Natural killer cell (primary cell): ENCODE data around the gene ATP6V1G2. TPM values are rescaled to one million over a fixed set of nuclear protein-coding genes. Genes with fewer than 3 reads are reported as not detected.

Source experiments
- ATAC-seq, 3 donors: fragments of 150-1000 bp in 2 of 3; fragments of 200-7000 bp in 1 of 3; cut with Tn5 transposase; 1 replicate in 1 of 3; 2 replicates in 2 of 3; pipeline ENCODE4 v1.10.0; 2021; ENCODE audit warnings: mild to moderate bottlenecking in 2 of 3, moderate library complexity in 2 of 3
- DNase-seq, 2 donors: peaks; one replicate each; pipeline versions ENCODE4 v3.0.0 to v3.0.0-alpha.2; 2013 to 2021; ENCODE audit warnings: mixed read lengths in 1 of 2
- H3K27ac ChIP-seq: one replicate; pipeline ENCODE4 v1.5.1; 2013; ENCODE audit warnings: mild to moderate bottlenecking, low read length
- H3K27me3 ChIP-seq: one replicate; pipeline ENCODE4 v1.6.1; 2013; ENCODE audit warnings: low read length; ENCODE audit not compliant: control insufficient read depth, insufficient read depth
- H3K36me3 ChIP-seq: one replicate; pipeline ENCODE4 v1.6.1; 2013; ENCODE audit warnings: low read length; ENCODE audit not compliant: control insufficient read depth, insufficient read depth
- H3K4me1 ChIP-seq: one replicate; pipeline ENCODE4 v1.6.1; 2013; ENCODE audit warnings: low read length; ENCODE audit not compliant: control insufficient read depth, insufficient read depth
- H3K4me3 ChIP-seq: one replicate; pipeline ENCODE4 v1.5.1; 2013; ENCODE audit warnings: low read length
- H3K9me3 ChIP-seq: one replicate; pipeline ENCODE4 v1.6.1; 2013; ENCODE audit warnings: low read length; ENCODE audit not compliant: control insufficient read depth, insufficient read depth
- H3K27ac Mint-ChIP-seq, 2 donors: one replicate each; pipeline ENCODE4 v1.8.0; 2022; ENCODE audit warnings: mild to moderate bottlenecking in 2 of 2, mixed read lengths in 2 of 2, moderate library complexity in 1 of 2
- H3K27me3 Mint-ChIP-seq, 2 donors: one replicate each; pipeline ENCODE4 v1.8.0; 2022; ENCODE audit warnings: low read depth in 2 of 2, mixed read lengths in 2 of 2
- H3K36me3 Mint-ChIP-seq: one replicate; pipeline ENCODE4 v1.8.0; 2022; ENCODE audit warnings: mixed read lengths
- H3K4me1 Mint-ChIP-seq, 2 donors: one replicate each; pipeline ENCODE4 v1.8.0; 2022; ENCODE audit warnings: mixed read lengths in 2 of 2
- H3K4me3 Mint-ChIP-seq: one replicate; pipeline ENCODE4 v1.8.0; 2022; ENCODE audit warnings: mild to moderate bottlenecking, moderate library complexity, mixed read lengths
- H3K9me3 Mint-ChIP-seq, 2 donors: one replicate each; pipeline ENCODE4 v1.8.0; 2022; ENCODE audit warnings: mixed read lengths in 2 of 2
- WGBS: methylation state at CpG from one replicate; pipeline ENCODE4 v1.1.7; 2013; ENCODE audit warnings: missing lambda C conversion rate; ENCODE audit not compliant: insufficient coverage; 5-methylcytosine and 5-hydroxymethylcytosine counted together
- intact Hi-C: fragments of 100-400 bp; cut with micrococcal nuclease; formaldehyde crosslinking; loops from one replicate; pipeline ENCODE4 v1.14.2; 2022
- total RNA-seq, 4 donors: library from RNA; stranded (reverse); fragments of 120-200 nt in 1 of 4; gene quantifications; one replicate each; pipeline versions ENCODE4 v1.2.3 to v1.2.4, GENCODE V29; 2013 to 2022
- TF ChIP-seq, protein P1 (sequence below): fragments of 200-600 bp; IDR thresholded peaks from one replicate; pipeline ENCODE4 v1.8.0; 2022; ENCODE audit warnings: antibody characterized with exemption

The ATP6V1G2 gene
- total RNA-seq, 3 donors from 2014 or later (not counting 1 experiment from before 2014, with no cell fraction given) = 1.0 to 2.5 (median 2.1) TPM

DNA sequence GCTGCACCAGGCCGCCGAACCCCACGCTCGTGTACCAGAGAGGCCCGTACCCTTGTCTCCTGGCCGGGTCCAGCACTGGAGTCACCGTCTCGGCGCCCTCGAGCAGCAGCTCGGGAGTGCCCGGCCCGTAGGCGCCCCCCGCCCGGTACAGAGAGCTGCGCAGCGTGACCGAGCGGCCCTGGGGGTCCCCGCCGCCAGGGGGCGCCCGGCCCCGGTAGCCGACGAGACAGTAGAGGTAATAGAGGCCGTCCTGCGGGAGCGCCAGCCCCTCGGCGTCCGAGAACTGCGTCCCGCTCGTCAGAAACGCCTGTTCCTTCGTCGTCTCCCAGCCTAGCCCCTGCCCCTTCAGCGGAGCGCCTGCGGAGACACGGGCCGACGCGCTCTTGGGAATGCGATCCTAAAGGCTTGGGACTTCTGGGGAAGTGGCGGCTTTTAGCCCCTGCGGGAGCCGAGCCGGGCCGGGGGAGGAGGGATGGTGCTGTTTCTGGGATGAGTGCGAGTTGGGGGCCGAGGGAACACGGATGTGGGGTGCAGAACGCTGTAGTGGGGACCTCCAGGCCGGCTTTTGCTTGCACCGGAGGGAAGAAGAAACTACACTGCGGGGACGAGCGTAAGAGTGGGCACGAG is 34.5 kb upstream of the ATP6V1G2 start:
- Histone ChIP-seq H3K4me1 (peaks cover 89% of the 10 kb centered on the region), H3K9me3 (no peaks in the 10 kb centered on the region), H3K27me3 (no peaks in the 10 kb centered on the region), H3K4me3 (peak overlapping the region; percentile 98), H3K27ac (peak overlapping the region; percentile 87), H3K36me3 (peaks cover 10% of the 10 kb centered on the region)
- TF ChIP-seq, protein P1, sequence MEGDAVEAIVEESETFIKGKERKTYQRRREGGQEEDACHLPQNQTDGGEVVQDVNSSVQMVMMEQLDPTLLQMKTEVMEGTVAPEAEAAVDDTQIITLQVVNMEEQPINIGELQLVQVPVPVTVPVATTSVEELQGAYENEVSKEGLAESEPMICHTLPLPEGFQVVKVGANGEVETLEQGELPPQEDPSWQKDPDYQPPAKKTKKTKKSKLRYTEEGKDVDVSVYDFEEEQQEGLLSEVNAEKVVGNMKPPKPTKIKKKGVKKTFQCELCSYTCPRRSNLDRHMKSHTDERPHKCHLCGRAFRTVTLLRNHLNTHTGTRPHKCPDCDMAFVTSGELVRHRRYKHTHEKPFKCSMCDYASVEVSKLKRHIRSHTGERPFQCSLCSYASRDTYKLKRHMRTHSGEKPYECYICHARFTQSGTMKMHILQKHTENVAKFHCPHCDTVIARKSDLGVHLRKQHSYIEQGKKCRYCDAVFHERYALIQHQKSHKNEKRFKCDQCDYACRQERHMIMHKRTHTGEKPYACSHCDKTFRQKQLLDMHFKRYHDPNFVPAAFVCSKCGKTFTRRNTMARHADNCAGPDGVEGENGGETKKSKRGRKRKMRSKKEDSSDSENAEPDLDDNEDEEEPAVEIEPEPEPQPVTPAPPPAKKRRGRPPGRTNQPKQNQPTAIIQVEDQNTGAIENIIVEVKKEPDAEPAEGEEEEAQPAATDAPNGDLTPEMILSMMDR = peak; percentile 99
- intact Hi-C loops = loop anchor here (1.0 to 5.0 kb wide), 4 partner anchors 16 to 89 kb away; partner anchors contain the start of gene NFKBIL1
- peak overlapping the region; percentile 98 for H3K4me3 Mint-ChIP-seq
- peak overlapping the region; percentile 95 to 100 for H3K27ac Mint-ChIP-seq
- DNase-seq (peak; percentile 92 to 93), ATAC-seq (peak; percentile 85 to 96 (median 87))
- no peaks in the 10 kb centered on the region for H3K27me3 Mint-ChIP-seq
- H3K4me1 Mint-ChIP-seq = peaks cover 74 to 75% of the 10 kb centered on the region in 2 donors
- WGBS = under 1% methylated on average over 62 of the region's 62 CpGs
- no peaks in the 10 kb centered on the region for H3K36me3 Mint-ChIP-seq
- no peaks in the 10 kb centered on the region for H3K9me3 Mint-ChIP-seq

DNA sequence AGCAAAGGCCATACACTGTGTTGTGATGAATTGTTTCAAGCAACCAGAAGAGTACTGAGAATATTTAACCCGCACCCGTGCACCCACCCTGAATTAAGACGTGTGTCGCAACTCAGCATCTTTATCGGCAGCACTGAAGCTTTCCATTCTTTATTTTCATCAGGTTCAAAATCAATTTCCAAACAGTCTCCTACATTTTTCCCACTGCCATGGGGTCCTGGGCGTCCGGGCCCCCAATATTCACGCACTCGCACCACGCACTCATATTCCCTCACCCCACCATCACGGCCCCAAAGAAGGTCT is 34.0 kb upstream of the ATP6V1G2 start:
- H3K4me3 Mint-ChIP-seq = peak overlapping the region; percentile 98
- no peaks in the 10 kb centered on the region for H3K36me3 Mint-ChIP-seq
- no peaks in the 10 kb centered on the region for H3K27me3 Mint-ChIP-seq
- H3K4me3 ChIP-seq = peak overlapping the region; percentile 98
- peak overlapping the region; percentile 87 for H3K27ac ChIP-seq
- ATAC-seq = no peak
- WGBS = 21% methylated on average over 11 of the region's 11 CpGs
- H3K36me3 ChIP-seq = peaks cover 10% of the 10 kb centered on the region
- intact Hi-C loops = loop anchor here (2.0 to 5.0 kb wide), 2 partner anchors 20 to 88 kb away; no protein-coding TSS in a partner anchor
- peaks cover 74 to 75% of the 10 kb centered on the region in 2 donors for H3K4me1 Mint-ChIP-seq
- no peaks in the 10 kb centered on the region for H3K27me3 ChIP-seq
- TF ChIP-seq, protein P1 = no peak
- H3K4me1 ChIP-seq = peaks cover 89% of the 10 kb centered on the region
- no peaks in the 10 kb centered on the region for H3K9me3 Mint-ChIP-seq
- H3K9me3 ChIP-seq = no peaks in the 10 kb centered on the region
- H3K27ac Mint-ChIP-seq = peak overlapping the region; percentile 95 to 100
- no peak for DNase-seq

DNA sequence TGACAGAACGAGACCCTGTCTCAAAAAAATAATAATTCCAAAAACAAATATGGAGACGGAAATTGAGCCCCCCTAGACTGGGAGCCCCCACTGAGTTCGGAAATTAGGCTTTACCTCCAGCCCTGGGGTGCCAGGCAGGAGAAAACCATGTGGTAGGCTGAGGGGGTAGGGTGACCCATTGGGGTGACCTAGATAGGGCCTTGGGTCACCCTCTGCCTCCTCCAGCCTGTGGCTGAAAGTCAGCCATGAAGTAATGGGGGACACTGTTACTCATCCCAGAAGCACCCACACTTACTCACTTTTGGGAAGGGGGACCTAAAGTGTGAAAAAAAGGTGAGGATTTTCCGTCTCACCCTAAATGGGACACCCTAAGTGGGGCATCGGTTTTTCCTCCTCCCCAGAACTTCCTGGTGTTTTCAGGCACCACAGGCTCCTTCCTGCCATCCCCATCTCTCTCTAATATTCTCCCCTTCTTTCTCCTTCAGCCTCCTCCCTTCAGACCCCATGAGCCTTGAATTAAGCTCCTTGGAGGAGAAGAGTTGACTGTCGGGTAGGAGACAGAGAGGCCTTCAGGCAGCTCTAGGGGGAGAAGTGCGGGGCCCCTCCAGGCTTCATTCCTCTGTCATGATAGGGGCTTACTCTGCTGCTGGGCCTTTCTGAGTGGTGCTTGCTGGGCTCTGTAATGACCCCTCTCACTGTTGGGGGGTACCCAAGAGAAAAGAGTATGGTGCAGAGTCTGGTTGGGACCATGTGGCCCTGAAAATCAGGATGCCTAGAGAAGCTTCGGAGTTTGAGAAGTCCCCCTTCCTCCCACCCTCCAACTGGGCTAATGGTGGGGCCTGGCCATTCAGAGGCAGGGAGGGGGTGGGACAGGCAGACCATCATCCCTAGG is 33.4 kb upstream of the ATP6V1G2 start:
- TF ChIP-seq, protein P1 = no peak
- H3K4me3 Mint-ChIP-seq = peak overlapping the region; percentile 98
- H3K4me1 Mint-ChIP-seq = peaks cover 73 to 79% of the 10 kb centered on the region in 2 donors
- intact Hi-C loops = loop anchor here (2.0 to 5.0 kb wide), 2 partner anchors 19 to 87 kb away; no protein-coding TSS in a partner anchor
- ATAC-seq (no peak), DNase-seq (peak in 1 of 2 donors; percentile 37)
- H3K9me3 Mint-ChIP-seq = no peaks in the 10 kb centered on the region
- 61% methylated on average over 6 of the region's 8 CpGs for WGBS
- H3K27ac Mint-ChIP-seq = peak overlapping the region; percentile 95 to 100
- Histone ChIP-seq H3K4me1 (peaks cover 89% of the 10 kb centered on the region), H3K36me3 (peaks cover 10% of the 10 kb centered on the region), H3K27me3 (no peaks in the 10 kb centered on the region), H3K4me3 (peak overlapping the region; percentile 98), H3K9me3 (no peaks in the 10 kb centered on the region), H3K27ac (peak overlapping the region; percentile 87)
- H3K27me3 Mint-ChIP-seq = no peaks in the 10 kb centered on the region
- H3K36me3 Mint-ChIP-seq = no peaks in the 10 kb centered on the region
